Right lung (tissue), 5 donors: ENCODE data around the gene PRR33. TPM values are rescaled to one million over a fixed set of nuclear protein-coding genes. Genes with fewer than 3 reads are reported as not detected.

Source experiments
- DNase-seq, 2 donors: peaks; one replicate each; pipeline ENCODE4 v3.0.0-alpha.2; 2013
- polyA plus RNA-seq, 5 donors: library from polyadenylated mRNA; unstranded; fragments of 120-200 nt; gene quantifications; one replicate each; pipeline versions ENCODE4 v1.2.1 to v1.2.3, GENCODE V29; 2013; ENCODE audit warnings: inconsistent platforms in 1 of 5, low replicate concordance in 1 of 5; ENCODE audit not compliant: insufficient read length in 5 of 5, insufficient read depth in 1 of 5

The PRR33 gene
- polyA plus RNA-seq, 5 donors = 0.05 to 0.47 (median 0.16) TPM

- DNase-seq = no peak
These were observed 37.3 kb upstream of the PRR33 start for GRCh38 chr11:1928891-1929541.

GRCh38 chr11:1928470-1928890, 36.8 kb upstream of the PRR33 start:
- DNase-seq = no peak

DNA sequence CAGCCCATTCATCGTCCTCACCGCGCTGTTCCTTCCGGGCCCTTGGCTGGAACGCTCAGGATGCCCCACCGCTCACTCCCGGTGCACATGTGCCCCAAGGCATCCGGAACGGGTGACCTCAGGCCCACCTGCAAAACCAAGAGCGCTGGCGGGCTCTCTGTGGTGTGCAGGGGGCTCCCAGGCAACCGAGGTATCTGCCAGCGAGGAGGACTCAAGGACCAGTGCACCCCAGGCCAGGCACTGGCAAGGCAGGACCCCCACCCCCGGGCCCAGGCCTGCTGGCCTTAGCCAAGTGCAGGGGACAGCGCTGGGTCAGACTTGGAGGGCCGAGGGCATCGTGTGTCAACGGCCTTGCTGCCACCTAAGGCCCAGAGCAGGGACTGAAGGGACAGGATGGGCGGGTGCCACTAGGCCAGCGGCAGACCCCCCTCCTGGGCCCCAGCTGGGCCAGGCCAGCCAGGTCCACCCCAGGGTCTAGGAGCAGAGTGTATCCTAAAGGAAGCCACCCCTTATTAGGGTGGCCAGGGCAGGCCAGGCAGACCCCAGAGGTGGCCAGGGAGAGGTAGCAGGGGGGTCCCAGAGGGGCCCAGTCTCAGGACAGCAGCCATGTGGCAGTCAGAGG, 36.3 kb upstream of the PRR33 start:
- no peak for DNase-seq

GRCh38 chr11:1927026-1927847, 35.5 kb upstream of the PRR33 start:
- DNase-seq = no peak

DNA sequence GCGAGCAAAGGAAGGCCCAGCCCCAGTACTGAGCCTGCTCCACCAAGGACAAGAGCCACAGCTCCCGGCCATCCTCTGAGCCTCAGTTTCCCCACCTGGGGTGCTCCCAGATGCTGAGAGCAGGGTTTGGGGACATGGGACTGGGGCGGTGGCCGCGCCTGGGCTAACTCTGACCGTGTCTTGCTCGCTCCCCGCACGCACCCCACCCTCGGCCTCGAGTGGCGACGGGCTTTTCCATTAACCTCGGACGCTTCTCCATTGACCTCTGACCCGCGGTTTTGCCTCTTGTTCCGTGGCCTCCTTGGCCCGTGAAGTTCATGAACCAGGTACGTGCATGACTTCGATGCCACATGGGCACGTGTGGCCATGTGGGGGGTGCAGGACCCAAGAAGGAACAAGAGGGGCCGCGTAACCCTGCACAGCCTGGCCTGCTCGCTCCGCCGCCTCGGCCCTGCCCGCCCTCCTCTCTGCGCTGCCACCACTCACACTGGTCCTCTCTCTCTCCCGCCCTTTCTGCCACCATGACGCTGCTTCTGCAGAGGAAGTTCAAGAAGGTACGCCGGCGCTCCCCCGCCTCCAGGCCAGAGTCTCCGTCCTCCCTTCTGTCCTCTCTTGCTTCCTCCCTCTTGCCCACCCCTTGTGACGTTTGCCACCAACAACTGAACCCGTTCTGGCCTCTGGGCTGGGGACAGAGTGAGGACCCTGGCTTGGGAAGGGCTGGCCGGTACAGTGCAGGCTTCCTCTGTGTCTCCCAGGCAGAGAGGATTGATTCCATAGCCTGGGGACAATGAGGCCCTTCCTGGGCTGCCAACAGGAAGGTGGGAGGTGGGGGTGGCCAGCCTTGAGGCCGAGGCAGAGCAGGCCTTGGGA, 34.7 kb upstream of the PRR33 start:
- no peak for DNase-seq

- no peak for DNase-seq
These were observed 33.9 kb upstream of the PRR33 start for GRCh38 chr11:1925373-1926155.

DNA sequence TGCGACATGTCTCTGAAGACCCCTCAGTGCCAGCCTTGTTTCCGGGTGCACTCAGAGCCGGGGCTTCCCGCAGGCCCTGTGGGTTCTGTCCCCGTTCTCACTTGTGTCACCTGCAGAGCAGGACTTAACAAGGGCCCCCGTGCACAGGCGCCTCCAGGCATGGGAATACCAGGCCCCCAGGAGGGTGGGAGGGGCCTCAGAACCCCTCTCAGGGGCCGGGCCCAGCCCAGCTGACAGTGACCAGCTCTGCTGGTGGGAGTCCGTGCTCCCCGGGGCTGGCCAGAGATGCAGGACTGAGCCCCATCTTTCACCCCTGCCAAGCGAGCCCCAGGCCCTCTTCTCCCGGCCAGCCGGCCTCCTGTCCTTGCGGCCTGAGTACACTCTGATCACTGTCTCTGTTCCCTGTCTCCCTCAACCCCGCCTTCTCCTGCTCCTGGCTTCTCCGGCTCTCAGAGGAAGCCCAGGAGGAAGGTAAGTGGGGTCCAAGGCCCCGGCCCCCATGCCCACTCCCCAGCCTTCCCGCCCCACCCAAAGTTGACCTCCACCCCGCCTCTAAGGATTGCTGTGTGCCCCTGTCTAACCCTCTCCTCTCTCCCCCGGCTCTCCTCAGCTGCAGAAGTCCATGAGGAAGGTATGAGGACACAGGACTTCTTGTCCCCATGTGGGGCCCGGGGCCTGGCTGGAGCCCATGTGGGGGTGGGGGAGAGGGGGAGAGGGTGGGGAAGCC, 33.1 kb upstream of the PRR33 start:
- DNase-seq = no peak

- no peak for DNase-seq
These were observed 32.5 kb upstream of the PRR33 start for GRCh38 chr11:1924181-1924580.

DNA sequence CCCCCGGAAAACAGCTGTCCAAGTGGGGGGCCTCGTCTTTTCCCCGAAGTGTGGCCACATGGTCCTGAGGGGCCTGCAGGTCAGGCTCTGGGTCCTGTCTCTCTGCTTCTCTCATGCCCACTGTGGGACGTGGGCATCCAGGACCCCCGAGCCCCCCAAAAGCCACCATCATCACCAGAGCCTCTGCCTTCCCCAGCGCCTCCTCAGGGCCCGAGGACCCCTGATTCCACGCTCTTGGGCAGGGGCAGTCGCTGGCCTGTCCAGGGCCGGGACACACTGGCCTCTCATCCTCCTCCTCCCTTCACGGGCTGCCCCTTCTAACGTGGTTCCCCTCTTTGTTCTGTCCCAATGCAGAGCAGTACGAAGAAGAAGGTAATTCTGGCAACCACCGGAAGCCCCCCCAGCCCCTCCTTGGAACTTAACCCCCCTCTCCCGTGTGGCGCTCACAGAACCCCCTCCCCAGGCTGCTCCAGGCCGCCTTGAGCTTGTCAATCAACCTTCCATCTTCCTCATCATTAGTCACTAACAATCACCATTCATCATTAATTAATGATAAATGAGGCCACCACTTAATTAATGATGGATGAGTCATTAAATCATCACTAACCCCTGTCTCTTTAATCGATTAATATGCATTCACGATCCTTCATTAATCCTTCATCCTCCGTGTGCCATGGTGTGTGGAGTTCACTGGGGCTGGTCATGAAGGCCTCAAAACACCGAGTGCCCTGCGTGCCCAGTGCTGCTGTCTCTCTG, 31.7 kb upstream of the PRR33 start:
- DNase-seq = no peak

GRCh38 chr11:1922481-1923081, 30.9 kb upstream of the PRR33 start:
- DNase-seq = no peak

GRCh38 chr11:1921574-1922141, 30.0 kb upstream of the PRR33 start:
- no peak for DNase-seq

GRCh38 chr11:1920909-1921573, 29.3 kb upstream of the PRR33 start:
- no peak for DNase-seq

DNA sequence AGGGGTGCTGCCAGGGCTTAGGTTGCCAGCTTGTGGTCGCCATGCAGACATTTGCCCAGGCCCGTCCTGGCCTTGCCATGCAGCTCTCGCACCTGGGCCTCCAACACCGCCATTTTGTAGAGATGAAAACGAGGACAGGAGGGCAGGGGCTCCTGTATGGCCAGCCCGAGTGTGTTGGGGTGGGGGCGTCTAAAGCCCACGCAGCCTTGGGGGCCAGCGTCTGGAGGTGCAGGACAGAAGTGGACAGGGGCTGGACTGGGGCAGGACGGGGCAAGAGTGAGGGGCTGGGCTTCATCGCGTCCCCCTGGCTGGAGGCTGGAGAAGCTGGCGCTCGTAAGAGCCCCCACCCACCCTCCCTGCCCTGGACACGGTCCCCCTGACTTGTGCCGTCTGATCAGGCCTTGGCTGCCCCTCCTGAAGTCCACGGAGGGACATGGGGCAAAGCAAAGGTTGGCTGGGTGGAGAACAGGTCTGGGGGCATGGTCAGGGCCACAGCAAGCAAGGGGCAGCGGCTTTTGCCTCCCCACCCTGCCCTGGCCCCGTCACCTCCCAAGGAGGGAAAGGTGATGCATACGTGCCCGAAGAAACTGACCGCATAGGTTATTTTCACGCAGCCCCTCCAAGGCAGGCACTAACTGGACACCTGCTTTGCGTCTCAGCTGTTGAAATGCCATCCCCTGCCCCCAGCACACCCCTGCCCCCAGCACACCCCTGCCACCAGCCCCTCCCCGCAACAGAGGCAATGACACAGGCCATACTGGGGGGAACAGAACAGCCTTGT, 28.6 kb upstream of the PRR33 start:
- DNase-seq = no peak

GRCh38 chr11:1919391-1920127, 27.9 kb upstream of the PRR33 start, which contains the start of gene TNNT3:
TNNT3 (plus strand) TSS chr11:1919703; CDS start chr11:1922875, 3,172 bp downstream.
- DNase-seq = no peak

DNA sequence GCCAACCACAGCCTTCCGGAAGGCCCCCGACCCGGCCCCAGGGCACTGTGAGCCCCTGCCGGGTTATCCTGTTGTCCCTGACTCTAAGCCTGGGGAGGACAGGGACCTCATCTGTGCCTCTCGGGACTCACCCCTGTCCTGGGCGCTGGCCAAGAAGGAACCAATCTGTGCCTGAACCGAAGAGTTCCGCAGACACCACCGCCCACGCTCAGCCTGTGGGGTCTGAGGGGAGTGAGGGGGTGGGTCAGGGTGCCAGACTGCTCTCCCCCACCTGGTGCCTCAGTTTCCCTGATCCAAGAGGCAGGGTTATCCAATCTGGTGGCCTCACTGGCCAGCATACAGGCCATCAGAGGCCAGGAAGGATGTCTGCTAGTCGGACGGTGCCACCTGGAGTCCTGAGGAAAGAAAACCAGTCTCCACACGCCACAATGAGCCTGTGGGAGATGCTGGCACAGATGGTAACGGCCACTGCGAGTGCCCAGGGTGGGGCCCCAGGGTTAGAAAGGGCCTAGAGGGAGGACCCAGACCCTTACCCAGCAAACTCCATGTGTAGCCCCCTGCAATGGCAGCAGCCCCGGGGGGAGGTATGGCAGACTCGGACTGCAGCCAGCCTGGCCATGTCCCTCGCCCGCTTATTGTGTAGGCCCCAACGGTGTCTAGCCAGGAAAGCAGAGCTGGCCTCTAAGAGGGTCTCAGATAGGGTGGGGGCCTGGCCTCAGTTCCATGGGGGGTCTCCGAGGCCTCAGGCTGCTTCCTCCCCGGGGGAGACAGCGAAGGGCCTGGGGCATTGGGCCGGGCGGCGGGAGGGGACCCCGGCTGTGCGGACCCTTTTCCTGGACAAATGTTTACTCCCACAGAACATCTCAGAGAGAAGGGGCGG, 27.0 kb upstream of the PRR33 start:
- DNase-seq = no peak
